HL-60 (cell line): Measurements from ENCODE around the gene P2RX6.
"Not testable (repeated sequence)": the region's sequence is repeated elsewhere in the genome, so short reads cannot be mapped to it uniquely, and the experiment has no call there.

Experiments
- CTCF ChIP-seq: IDR thresholded peaks from one replicate; pipeline ENCODE4 v1.5.1; 2011; ENCODE audit warnings: low read length, control low read depth, inconsistent platforms; ENCODE audit not compliant: insufficient read depth
- POLR2AphosphoS5 ChIP-seq: IDR thresholded peaks from 2 replicates; pipeline ENCODE4 v1.6.1; 2012; ENCODE audit warnings: low read depth
- REST ChIP-seq: IDR thresholded peaks from 2 replicates; pipeline ENCODE4 v1.6.1; 2012; ENCODE audit warnings: low read depth; ENCODE audit not compliant: insufficient replicate concordance
- SPI1 ChIP-seq: IDR thresholded peaks from 2 replicates; pipeline ENCODE4 v1.6.1; 2012; ENCODE audit warnings: low read depth, mild to moderate bottlenecking, borderline replicate concordance

- not testable (repeated sequence) for TF ChIP-seq POLR2AphosphoS5, CTCF, SPI1, REST
Observed at GRCh38 chr22:21061660-21062321, 46.8 kb downstream of the P2RX6 start.
